SJCRH30 (cell line): ENCODE data around the gene STX4. TPM values are rescaled to one million over a fixed set of nuclear protein-coding genes. Genes with fewer than 3 reads are reported as not detected.
A peak's percentile ranks its signal among the peaks of the same experiment; 100 is the strongest.

Experiments
- DNase-seq, 2 experiments: peaks; one replicate each; pipeline ENCODE4 v3.0.0-alpha.2; 2015 to 2020
- H3K27ac ChIP-seq: fragments of 250-450 bp; sonication (Bioruptor Pico); 2 replicates; pipeline ENCODE4 v1.5.1; 2020; ENCODE audit warnings: mild to moderate bottlenecking, moderate library complexity
- H3K27me3 ChIP-seq: fragments of 250-450 bp; sonication (Bioruptor Pico); 2 replicates; pipeline ENCODE4 v1.5.1; 2020; ENCODE audit warnings: mild to moderate bottlenecking, moderate library complexity
- H3K36me3 ChIP-seq: fragments of 250-450 bp; sonication (Bioruptor Pico); 2 replicates; pipeline ENCODE4 v1.5.1; 2020; ENCODE audit warnings: mild to moderate bottlenecking, moderate library complexity
- H3K4me1 ChIP-seq: fragments of 250-450 bp; sonication (Bioruptor Pico); 2 replicates; pipeline ENCODE4 v1.5.1; 2020; ENCODE audit warnings: mild to moderate bottlenecking, moderate library complexity
- H3K4me3 ChIP-seq: fragments of 250-450 bp; sonication (Bioruptor Pico); 2 replicates; pipeline ENCODE4 v1.5.1; 2020; ENCODE audit warnings: mild to moderate bottlenecking, moderate library complexity
- H3K9me3 ChIP-seq: fragments of 250-450 bp; sonication (Bioruptor Pico); replicated peaks from 2 replicates; pipeline ENCODE4 v1.5.1; 2020; ENCODE audit warnings: mild to moderate bottlenecking, moderate library complexity
- total RNA-seq: library from RNA; depleted of rRNA; stranded (reverse); fragments of >200 nt; shearing (Covaris generic); gene quantifications from 2 replicates; pipeline ENCODE4 v1.2.3, GENCODE V29; 2014; rRNA removed

STX4 gene, protein sequence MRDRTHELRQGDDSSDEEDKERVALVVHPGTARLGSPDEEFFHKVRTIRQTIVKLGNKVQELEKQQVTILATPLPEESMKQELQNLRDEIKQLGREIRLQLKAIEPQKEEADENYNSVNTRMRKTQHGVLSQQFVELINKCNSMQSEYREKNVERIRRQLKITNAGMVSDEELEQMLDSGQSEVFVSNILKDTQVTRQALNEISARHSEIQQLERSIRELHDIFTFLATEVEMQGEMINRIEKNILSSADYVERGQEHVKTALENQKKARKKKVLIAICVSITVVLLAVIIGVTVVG
- 22.6 and 23.9 TPM in 2 replicates for total RNA-seq

DNA sequence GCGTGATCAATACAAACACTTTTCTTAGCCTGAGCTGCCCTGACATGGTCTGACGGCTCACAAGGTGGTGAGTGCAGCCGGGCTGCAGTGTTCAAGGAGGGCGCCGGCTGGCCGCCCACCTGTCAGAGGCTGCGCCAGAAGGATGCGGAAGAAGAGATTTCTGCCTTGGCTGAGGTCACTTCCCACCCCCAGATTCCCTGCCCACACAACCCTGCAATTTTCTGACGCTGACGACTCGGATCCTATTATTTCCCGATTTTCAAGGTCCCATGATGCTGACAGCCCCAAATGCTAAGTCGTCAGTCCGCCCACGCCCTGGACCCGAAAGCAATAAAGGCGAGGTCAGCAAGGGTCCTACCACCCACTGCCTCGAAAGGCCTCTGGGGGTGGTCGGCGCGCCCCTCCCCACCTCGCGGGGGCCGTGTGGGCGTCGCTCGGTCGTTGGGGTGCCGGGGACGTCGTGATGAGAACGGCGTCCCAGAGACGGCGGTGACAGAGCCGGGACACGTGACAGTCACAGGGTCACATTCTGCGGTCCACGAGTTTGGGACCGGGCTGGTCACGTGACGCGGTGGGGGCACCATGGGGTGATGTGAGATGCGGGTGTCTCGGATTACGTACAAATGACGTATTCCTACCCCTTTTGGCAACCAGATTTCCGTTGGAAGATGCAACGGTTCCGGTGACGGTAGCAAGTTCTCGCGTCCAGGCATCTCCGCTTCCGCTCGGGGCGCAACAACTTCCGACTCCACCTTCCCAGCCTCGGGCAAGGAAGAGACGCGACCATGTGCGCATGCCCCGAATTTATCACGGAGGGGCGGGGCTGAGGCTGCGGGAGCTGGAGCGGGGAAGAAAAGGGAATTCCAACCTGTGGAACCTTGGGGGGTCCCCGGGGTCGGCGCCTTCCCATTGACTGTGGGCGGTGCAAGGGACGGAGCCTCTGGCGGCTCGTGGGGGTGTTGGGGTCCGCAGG lies at the start of gene STX4:
STX4 (plus strand) TSS at position 823 of the 973 bp plus-strand sequence. CDS start 248 bp downstream, outside the sequence.
- H3K36me3 ChIP-seq, result peaks cover 12% of the 10 kb centered on the region
- H3K9me3 ChIP-seq, result no peaks in the 10 kb centered on the region
- H3K4me1 ChIP-seq, result peaks cover 15% of the 10 kb centered on the region
- no peaks in the 10 kb centered on the region for H3K27me3 ChIP-seq
- H3K27ac ChIP-seq, result peak within 1 kb of the TSS; percentile 86
- DNase-seq, result peak; percentile 97
- H3K4me3 ChIP-seq, result peak within 1 kb of the TSS; percentile 84

DNA sequence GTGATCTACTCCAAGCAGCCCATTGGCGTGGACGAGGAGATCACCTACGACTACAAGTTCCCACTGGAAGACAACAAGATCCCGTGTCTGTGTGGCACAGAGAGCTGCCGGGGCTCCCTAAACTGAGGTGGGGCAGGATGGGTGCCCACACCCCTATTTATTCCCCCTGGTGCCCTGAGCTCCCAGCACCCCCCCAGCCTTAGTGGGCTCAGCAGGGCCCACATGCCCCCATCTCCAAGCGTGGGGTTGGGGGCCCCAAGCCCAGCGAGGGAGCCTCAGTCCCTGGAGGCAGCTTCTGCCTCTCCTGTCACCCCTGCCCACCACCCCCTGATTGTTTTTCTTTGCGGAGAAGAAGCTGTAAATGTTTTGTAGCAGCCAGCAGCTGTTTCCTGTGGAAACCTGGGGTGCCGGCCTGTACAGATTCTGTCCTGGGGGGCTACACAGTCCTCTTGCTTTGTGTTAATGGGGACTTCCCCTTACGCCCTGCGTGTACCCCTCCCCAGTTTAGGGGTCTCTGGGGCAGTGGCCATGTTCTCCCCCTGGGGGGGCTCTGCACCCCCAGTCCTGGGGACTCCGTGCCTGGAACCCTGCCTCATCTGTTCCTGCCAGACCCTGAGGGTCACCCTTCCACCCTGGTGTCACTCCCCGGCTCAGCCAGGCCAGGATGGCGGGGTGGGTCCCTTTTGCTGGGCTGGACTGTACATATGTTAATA lies 49.3 kb upstream of the STX4 start:
- Histone ChIP-seq H3K4me3 (no peak overlapping the region), H3K36me3 (peaks cover 15% of the 10 kb centered on the region), H3K27ac (no peak overlapping the region), H3K9me3 (no peaks in the 10 kb centered on the region), H3K27me3 (no peaks in the 10 kb centered on the region), H3K4me1 (peaks cover 9% of the 10 kb centered on the region)
- DNase-seq, result no peak

DNA sequence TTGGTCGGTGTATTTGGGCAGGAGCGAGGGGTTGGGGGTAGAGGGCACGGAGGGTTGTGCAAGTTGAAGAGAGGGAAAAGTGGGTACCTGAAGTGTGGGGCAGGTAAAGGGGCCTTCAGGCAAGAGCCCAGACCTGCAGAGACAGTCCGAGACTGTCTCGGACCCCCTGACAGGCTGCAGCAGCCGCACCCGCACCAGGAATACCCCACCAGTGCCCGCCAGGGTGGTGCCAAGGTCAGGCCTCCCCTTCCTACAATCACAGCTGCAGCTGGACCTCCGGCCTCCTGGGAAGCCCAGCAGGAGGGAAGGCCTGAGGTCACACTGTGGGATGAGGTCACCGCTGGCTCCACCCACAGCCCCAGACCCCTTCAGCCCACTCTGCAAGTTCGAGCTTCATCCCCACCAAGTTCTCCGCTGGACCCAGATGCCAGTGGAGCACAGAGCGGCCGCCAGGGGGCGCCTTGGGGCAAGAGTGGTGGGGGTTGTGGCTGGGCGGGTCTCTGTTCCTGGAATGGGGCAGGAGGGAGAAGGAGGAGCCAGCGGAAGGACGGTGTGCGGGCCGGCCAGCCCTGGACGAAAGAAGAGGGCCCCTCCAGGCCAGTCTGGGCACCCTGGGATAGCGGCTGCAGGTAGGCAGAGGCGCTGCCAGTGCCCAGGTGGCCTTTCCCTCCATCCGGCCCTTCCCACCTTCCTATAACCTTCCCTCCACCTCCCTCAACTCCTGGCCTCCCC lies 48.5 kb upstream of the STX4 start, which contains the start of gene HSD3B7:
HSD3B7 (plus strand) TSS at position 539 of the 732 bp plus-strand sequence. CDS start 452 bp downstream, outside the sequence.
- Histone ChIP-seq H3K36me3 (peaks cover 10% of the 10 kb centered on the region), H3K9me3 (no peaks in the 10 kb centered on the region), H3K27me3 (no peaks in the 10 kb centered on the region), H3K4me1 (peaks cover 9% of the 10 kb centered on the region), H3K4me3 (no peak within 1 kb of the TSS), H3K27ac (peak within 1 kb of the TSS; percentile 12; the same call in 1 of the 2 replicates)
- DNase-seq, result peak; percentile 89 to 90

DNA sequence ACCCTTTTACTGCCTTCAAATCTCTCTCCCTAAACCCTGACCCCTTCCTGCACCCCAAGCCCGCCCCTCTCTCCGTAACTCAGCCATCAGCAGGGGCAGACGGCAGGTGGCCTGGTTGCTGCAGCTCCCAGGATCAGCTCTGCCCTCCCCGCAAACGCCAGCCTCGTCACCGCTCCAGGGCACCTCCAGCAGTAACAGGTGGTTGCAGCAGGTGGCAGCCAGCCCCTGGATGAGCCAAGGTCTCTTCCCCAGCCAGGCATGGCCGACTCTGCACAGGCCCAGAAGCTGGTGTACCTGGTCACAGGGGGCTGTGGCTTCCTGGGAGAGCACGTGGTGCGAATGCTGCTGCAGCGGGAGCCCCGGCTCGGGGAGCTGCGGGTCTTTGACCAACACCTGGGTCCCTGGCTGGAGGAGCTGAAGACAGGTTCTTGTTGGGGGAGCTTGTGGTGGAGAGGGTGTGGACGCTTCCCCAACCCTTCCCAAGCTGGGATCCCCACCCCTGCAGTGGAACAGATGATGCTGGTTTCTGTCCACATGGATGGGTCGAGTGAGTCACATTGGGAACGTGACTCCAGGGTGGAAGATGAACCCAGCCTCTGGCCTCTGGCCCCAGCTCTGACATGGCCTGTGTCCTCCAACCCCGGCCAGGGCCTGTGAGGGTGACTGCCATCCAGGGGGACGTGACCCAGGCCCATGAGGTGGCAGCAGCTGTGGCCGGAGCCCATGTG lies 47.8 kb upstream of the STX4 start:
- DNase-seq, result peak; percentile 57 to 66
- Histone ChIP-seq H3K4me1 (peaks cover 9% of the 10 kb centered on the region), H3K27me3 (no peaks in the 10 kb centered on the region), H3K9me3 (no peaks in the 10 kb centered on the region), H3K4me3 (no peak overlapping the region), H3K36me3 (peaks cover 10% of the 10 kb centered on the region), H3K27ac (peak overlapping the region; percentile 12; the same call in 1 of the 2 replicates)

DNA sequence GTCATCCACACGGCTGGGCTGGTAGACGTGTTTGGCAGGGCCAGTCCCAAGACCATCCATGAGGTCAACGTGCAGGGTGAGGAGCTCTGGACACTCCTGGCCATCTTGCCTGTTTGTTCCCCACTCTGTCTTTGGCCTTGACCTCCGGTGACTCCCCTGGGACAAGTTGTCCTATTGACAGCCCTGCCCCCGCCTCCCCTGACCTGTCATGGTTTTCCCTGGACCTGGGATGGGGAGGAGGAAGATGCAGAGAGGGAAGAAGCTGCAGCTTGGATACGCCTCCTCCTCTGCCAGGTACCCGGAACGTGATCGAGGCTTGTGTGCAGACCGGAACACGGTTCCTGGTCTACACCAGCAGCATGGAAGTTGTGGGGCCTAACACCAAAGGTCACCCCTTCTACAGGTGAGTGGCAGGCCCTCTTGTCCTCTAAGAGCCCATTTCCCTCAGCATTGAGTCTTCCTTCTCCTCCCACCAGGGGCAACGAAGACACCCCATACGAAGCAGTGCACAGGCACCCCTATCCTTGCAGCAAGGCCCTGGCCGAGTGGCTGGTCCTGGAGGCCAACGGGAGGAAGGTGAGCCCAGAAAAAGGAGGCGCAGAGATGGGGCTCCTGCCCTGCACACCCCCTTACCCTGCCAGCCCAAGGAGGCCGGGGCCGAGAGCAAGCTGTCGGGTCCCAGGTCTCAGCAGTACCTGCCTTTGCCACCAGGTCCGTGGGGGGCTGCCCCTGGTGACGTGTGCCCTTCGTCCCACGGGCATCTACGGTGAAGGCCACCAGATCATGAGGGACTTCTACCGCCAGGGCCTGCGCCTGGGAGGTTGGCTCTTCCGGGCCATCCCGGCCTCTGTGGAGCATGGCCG lies 47.0 kb upstream of the STX4 start:
- no peak overlapping the region for H3K4me3 ChIP-seq
- no peak overlapping the region for H3K27ac ChIP-seq
- H3K36me3 ChIP-seq, result peaks cover 7% of the 10 kb centered on the region
- no peaks in the 10 kb centered on the region for H3K27me3 ChIP-seq
- no peak for DNase-seq
- H3K4me1 ChIP-seq, result peaks cover 9% of the 10 kb centered on the region
- no peaks in the 10 kb centered on the region for H3K9me3 ChIP-seq

DNA sequence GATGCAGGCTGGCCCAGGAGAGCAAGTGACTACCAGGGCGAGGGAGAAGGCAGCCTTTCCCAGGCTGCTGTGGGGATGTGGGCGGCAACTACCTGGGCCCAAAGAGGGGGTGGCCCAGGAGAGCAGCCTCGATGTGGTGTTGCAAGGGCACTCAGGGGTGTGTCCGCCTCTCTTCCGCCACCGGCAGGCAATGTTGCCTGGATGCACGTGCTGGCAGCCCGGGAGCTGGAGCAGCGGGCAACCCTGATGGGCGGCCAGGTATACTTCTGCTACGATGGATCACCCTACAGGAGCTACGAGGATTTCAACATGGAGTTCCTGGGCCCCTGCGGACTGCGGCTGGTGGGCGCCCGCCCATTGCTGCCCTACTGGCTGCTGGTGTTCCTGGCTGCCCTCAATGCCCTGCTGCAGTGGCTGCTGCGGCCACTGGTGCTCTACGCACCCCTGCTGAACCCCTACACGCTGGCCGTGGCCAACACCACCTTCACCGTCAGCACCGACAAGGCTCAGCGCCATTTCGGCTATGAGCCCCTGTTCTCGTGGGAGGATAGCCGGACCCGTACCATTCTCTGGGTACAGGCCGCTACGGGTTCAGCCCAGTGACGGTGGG lies 45.7 kb upstream of the STX4 start:
- H3K4me3 ChIP-seq, result no peak overlapping the region

DNA sequence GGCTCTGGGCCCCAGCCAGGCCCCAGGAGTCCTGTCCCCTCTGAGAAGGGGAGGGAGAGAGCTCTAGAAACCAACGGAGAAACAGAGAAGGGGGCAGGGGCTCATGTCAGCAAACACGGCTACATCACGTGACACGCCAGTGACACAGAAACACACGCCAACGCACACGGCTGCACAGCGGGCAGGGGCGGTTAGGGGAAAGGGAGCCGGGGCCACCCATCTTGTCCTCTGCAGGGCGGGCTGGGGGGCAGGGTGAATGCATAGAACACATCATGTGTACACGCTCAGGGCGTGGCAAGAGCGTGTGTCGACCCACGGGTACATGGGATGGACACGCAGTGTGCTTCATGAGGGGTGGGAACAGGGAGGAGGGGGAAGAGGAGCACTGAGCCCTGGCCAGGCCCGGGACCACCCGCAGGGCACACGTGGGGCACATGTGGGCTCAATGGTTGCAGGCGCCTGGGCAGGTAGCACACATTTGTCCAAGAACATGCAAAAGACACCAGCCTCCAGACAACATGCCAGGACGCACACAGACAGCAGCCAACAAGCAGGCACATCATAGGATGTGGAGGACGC lies 43.8 kb upstream of the STX4 start:
- Histone ChIP-seq H3K4me1 (peaks cover 7% of the 10 kb centered on the region), H3K27ac (no peak overlapping the region), H3K27me3 (no peaks in the 10 kb centered on the region), H3K9me3 (no peaks in the 10 kb centered on the region), H3K36me3 (no peaks in the 10 kb centered on the region; the same call in 1 of the 2 replicates), H3K4me3 (no peak overlapping the region)
- no peak for DNase-seq

More for the DNA sequence above, 45.7 kb upstream of the STX4 start:
- peaks cover 3% of the 10 kb centered on the region; the same call in 1 of the 2 replicates for H3K36me3 ChIP-seq
- no peaks in the 10 kb centered on the region for H3K27me3 ChIP-seq
- peaks cover 9% of the 10 kb centered on the region for H3K4me1 ChIP-seq
- no peaks in the 10 kb centered on the region for H3K9me3 ChIP-seq
- DNase-seq, result no peak
- no peak overlapping the region for H3K27ac ChIP-seq

DNA sequence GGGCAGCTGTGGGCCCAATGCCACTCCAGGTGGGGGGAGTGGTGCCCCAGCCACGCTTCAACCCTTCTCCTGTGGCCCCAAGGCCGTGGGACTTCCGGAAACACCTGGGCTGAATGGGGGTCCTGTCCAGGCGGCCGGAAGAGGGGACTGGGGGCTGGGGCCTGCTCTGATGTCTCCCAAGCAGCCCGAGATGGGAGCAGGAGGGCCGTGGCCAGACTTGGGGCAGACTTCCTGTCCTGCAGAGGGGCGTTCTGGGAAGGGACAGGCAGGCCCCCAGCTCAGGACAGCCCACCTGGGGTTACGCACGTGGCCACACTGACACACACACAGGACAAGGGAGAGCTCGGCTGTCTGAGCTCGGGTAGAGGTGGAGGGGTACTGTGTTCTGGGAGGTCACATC lies 43.3 kb upstream of the STX4 start:
- H3K27me3 ChIP-seq, result no peaks in the 10 kb centered on the region
- no peak overlapping the region for H3K27ac ChIP-seq
- no peak for DNase-seq
- H3K4me1 ChIP-seq, result peaks cover 4% of the 10 kb centered on the region
- no peaks in the 10 kb centered on the region for H3K9me3 ChIP-seq
- H3K4me3 ChIP-seq, result no peak overlapping the region
- H3K36me3 ChIP-seq, result no peaks in the 10 kb centered on the region

DNA sequence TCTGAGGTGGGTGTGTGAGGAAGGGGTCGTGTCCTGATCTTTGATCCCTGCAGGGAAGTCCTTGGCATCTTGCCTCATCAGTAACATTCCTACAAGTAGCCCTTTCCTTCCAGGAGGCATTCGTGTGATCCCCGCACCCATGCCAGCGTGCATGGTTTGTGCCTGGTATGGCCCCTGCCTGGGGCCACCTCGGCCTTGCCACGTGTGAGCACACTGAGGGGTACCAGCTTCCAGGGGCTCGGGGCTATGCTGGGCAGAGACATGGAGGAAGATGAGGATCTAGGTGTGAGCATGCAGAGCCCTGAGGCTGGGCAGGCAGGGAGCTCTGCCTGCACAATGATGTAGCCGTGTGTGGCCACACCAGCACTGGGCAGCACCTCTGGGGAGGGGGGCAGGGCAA lies 42.3 kb upstream of the STX4 start:
- Histone ChIP-seq H3K36me3 (no peaks in the 10 kb centered on the region), H3K9me3 (no peaks in the 10 kb centered on the region), H3K27ac (no peak overlapping the region), H3K4me1 (no peaks in the 10 kb centered on the region), H3K4me3 (no peak overlapping the region), H3K27me3 (no peaks in the 10 kb centered on the region)
- DNase-seq, result no peak

DNA sequence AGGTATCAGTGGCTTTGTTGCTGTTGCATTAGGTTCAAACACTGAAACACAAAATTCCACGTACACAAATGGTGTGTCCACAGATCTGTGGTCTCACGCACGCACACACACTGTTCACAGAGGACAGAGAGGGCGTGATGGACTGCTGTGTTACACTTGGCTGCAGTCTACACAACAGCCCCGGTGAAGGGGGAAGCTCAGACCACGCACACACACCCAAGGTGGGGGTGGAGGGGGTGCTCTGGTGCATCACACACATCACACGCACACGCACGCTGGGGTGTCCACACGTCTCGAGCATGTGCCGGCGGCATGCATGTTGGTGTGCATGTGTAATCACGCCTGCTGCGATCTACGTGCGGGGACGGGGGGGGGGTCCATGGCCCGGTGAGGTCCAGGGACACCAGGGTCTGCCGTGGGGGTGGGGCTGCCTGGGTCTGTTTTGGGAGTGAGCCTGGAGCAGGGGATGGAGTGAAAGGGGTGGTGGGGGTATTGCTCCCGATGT lies 41.0 kb upstream of the STX4 start:
- no peak overlapping the region for H3K4me3 ChIP-seq
- H3K27ac ChIP-seq, result no peak overlapping the region
- no peaks in the 10 kb centered on the region for H3K27me3 ChIP-seq
- no peaks in the 10 kb centered on the region for H3K36me3 ChIP-seq
- DNase-seq, result no peak
- H3K9me3 ChIP-seq, result no peaks in the 10 kb centered on the region
- H3K4me1 ChIP-seq, result no peaks in the 10 kb centered on the region; the same call in 1 of the 2 replicates

DNA sequence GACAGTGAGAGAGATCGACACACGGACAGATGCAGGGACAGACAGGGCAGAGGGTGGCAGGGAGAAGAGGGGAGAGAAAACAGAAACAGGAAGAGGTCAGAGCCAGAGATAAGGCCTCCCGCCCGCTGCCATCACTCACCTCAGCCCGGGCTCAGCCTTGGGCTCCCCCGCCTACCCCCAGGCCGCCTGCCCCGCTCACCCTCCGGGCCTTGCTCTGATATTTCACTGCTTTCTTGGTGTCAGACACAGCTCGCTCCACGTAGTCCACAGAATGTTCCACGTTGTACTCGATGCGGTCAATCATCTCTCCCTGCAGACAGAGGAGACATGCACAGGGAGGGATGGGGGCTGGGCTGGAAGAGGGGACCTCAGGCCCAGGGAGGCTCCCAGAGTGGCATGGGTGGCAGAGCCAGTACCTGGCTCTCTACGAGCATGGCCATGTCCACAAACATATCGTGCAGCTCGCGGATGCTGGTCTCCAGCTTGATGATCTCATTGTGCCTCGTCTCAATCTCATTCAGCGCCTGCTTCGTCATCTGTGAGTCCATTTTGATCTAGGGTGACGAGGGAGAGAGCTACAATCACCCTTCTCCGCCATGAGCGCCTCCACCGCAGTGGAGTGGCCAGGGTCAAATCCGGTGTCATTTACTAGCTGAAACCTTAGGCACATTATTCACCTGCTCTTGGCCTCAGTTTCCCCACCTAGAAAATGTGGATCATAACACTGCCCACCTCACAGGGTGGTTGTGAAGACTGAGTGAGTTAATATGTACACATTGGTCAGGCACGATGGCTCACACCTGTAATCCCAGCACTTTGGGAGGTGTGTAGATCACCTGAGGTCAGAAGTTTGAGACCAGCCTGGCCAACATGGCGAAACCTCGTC lies 40.2 kb upstream of the STX4 start:
- no peaks in the 10 kb centered on the region for H3K27me3 ChIP-seq
- no peak overlapping the region for H3K27ac ChIP-seq
- no peaks in the 10 kb centered on the region for H3K9me3 ChIP-seq
- no peak overlapping the region for H3K4me3 ChIP-seq
- H3K4me1 ChIP-seq, result peaks cover 8% of the 10 kb centered on the region
- DNase-seq, result no peak
- H3K36me3 ChIP-seq, result no peaks in the 10 kb centered on the region
